Ovary (tissue), 9 donors: ENCODE measurements around the gene PLEKHA8. TPM values are rescaled to one million over a fixed set of nuclear protein-coding genes. Genes with fewer than 3 reads are reported as not detected.

ENCODE experiments used
- DNase-seq, 5 donors: peaks; one replicate each; pipeline ENCODE4 v3.0.0-alpha.2; 2019 to 2020
- H3K27ac ChIP-seq, 2 donors: fragments of 200-600 bp; one replicate each; pipeline versions ENCODE4 v1.5.1 to v1.8.0; 2019 to 2022
- H3K27me3 ChIP-seq: fragments of 200-600 bp; one replicate; pipeline ENCODE4 v1.8.0; 2022
- H3K36me3 ChIP-seq: fragments of 200-600 bp; sonication (generic); one replicate; pipeline ENCODE4 v1.5.1; 2019
- H3K4me1 ChIP-seq: one replicate; pipeline ENCODE4 v1.8.1; 2013; ENCODE audit warnings: mild to moderate bottlenecking, moderate library complexity; ENCODE audit not compliant: insufficient read depth
- H3K4me3 ChIP-seq: fragments of 200-600 bp; sonication (generic); one replicate; pipeline ENCODE4 v1.5.1; 2017
- H3K9me3 ChIP-seq, 2 donors: fragments of 200-600 bp in 1 of 2; sonication (generic) in 1 of 2; one replicate each; pipeline versions ENCODE4 v1.5.1 to v1.8.1; 2013 to 2019; ENCODE audit warnings: mild to moderate bottlenecking in 1 of 2, moderate library complexity in 1 of 2
- CTCF ChIP-seq, 3 donors: fragments of 450-650 bp in 2 of 3; fragments of 200-600 bp in 1 of 3; IDR thresholded peaks; one replicate each; pipeline versions ENCODE4 v1.5.1 to v1.8.0; 2016 to 2022; ENCODE audit warnings: antibody characterized with exemption in 3 of 3, mild to moderate bottlenecking in 1 of 3
- EP300 ChIP-seq: sonication (generic); formaldehyde crosslinking; IDR thresholded peaks from one replicate; pipeline ENCODE4 v1.6.1; 2017; ENCODE audit warnings: antibody characterized with exemption
- POLR2A ChIP-seq: fragments of 450-650 bp; IDR thresholded peaks from one replicate; pipeline ENCODE4 v1.6.1; 2017; ENCODE audit warnings: antibody characterized with exemption, mild to moderate bottlenecking, moderate library complexity
- WGBS, 3 donors: extraction: QIAGEN DNeasy Blood & Tissue Kit in 1 of 3; methylation state at CpG; one replicate each; pipeline versions ENCODE4 v1.1.5 to v1.1.7; 2013 to 2017; 5-methylcytosine and 5-hydroxymethylcytosine counted together
- intact Hi-C, 4 donors: fragments of 100-400 bp; cut with DNase I; formaldehyde crosslinking; loops; one replicate each; pipeline versions ENCODE4 v1.11.0 to v1.15.1; 2022 to 2023
- polyA plus RNA-seq, 2 donors: library from polyadenylated mRNA; stranded (reverse); fragments of 200-250 nt in 1 of 2; fragments of 350-450 nt in 1 of 2; fragmentation: Illumina TruSeq in 1 of 2; extraction: RNeasy Lipid Tissue Mini Kit (QIAGEN cat#74804) in 1 of 2; gene quantifications; one replicate each; pipeline ENCODE4 v1.2.3, GENCODE V29; 2013 to 2014
- total RNA-seq, 7 donors: library from RNA; depleted of rRNA in 2 of 7; stranded (reverse); fragments of >200 nt in 2 of 7; fragmentation: NEBNext Ultra II Directional in 3 of 7; extraction: Animal tissue kit (Norgen Biotek cat#: 25700) in 3 of 7; gene quantifications; one replicate each; pipeline versions ENCODE4 v1.1.0 to v1.2.4, GENCODE V29; 2016 to 2023
- donor health status: DM: no; HTN: no; CAD: no; lungs with moderate emphysema.
- donor health status: DM: no; HTN: no; CAD: no.
- donor health status: Bipolar disorder and iron deficiency.
- donor health status: DM: yes; HTN: yes; CAD: no.
- donor health status: DM: no; HTN: no; CAD: no.
- donor health status: DM: yes; HTN: yes; CAD: no.

Gene PLEKHA8
- total and polyA plus RNA-seq, 9 donors = 3.1 to 12.8 (median 10.0) TPM

- DNase-seq = no peak
- no peaks in the 10 kb centered on the region for H3K27me3 ChIP-seq
- no peaks in the 10 kb centered on the region for H3K9me3 ChIP-seq
- no peak overlapping the region for H3K27ac ChIP-seq
- TF ChIP-seq POLR2A = no peak
- no peak for TF ChIP-seq EP300
- no peak for TF ChIP-seq CTCF (IDR thresholded peaks at IDR 0.05)
- intact Hi-C loops = no loop called here
- no peaks in the 10 kb centered on the region for H3K4me1 ChIP-seq
- H3K4me3 ChIP-seq = no peak overlapping the region
- WGBS, 3 donors = 72 to 78% (median 75%) methylated on average over 6 of the region's 6 CpGs
- H3K36me3 ChIP-seq = no peaks in the 10 kb centered on the region
Observed at GRCh38 chr7:30003098-30003497, 25.1 kb upstream of the PLEKHA8 start.

GRCh38 chr7:30005464-30005863 lies 22.7 kb upstream of the PLEKHA8 start:
- intact Hi-C loops = no loop called here
- TF ChIP-seq EP300 = no peak
- TF ChIP-seq POLR2A = no peak
- no peak for TF ChIP-seq CTCF (IDR thresholded peaks at IDR 0.05)
- Histone ChIP-seq H3K4me1 (no peaks in the 10 kb centered on the region), H3K4me3 (no peak overlapping the region), H3K36me3 (no peaks in the 10 kb centered on the region), H3K27ac (no peak overlapping the region), H3K9me3 (no peaks in the 10 kb centered on the region), H3K27me3 (no peaks in the 10 kb centered on the region)
- no peak for DNase-seq
- 52 to 62% (median 58%) methylated on average over 3 of the region's 3 CpGs for WGBS, 3 donors

- Histone ChIP-seq H3K9me3 (no peaks in the 10 kb centered on the region), H3K4me3 (no peak overlapping the region), H3K36me3 (no peaks in the 10 kb centered on the region), H3K27me3 (no peaks in the 10 kb centered on the region), H3K27ac (no peak overlapping the region), H3K4me1 (no peaks in the 10 kb centered on the region)
- intact Hi-C loops = no loop called here
- DNase-seq = no peak
- TF ChIP-seq EP300 (no peak), POLR2A (no peak), CTCF (IDR thresholded peaks at IDR 0.05) (no peak)
- 62 to 67% (median 62%) methylated on average over 6 of the region's 6 CpGs for WGBS, 3 donors
Observed at GRCh38 chr7:30010021-30010420, 18.2 kb upstream of the PLEKHA8 start.

- no peak for DNase-seq
Observed at GRCh38 chr7:30012757-30013156, 15.5 kb upstream of the PLEKHA8 start.

More at GRCh38 chr7:30012757-30013156, 15.5 kb upstream of the PLEKHA8 start:
- Histone ChIP-seq H3K27me3 (no peaks in the 10 kb centered on the region), H3K36me3 (no peaks in the 10 kb centered on the region), H3K27ac (no peak overlapping the region), H3K9me3 (no peaks in the 10 kb centered on the region), H3K4me3 (no peak overlapping the region), H3K4me1 (no peaks in the 10 kb centered on the region)
- intact Hi-C loops = no loop called here
- 83 to 90% (median 87%) methylated on average over 3 of the region's 3 CpGs for WGBS, 3 donors
- no peak for TF ChIP-seq CTCF (IDR thresholded peaks at IDR 0.05)
- no peak for TF ChIP-seq POLR2A
- no peak for TF ChIP-seq EP300
